ENCODE data around the gene SLC7A9.

The SLC7A9 gene

GRCh38 chr19:32866564-32867265, 2.9 kb downstream of the SLC7A9 start:
- no peak for DNase-seq (ENCODE audit: extremely low read depth, low read depth)
- H3K4me3 ChIP-seq (replicated peaks; ENCODE audit: low read depth, low read length) = no peak overlapping the region
- TF ChIP-seq CTCF (IDR thresholded peaks at IDR 0.05; ENCODE audit: low read depth, low read length, missing control alignments) = no peak

GRCh38 chr19:32866061-32866460, 3.5 kb downstream of the SLC7A9 start:
- H3K4me3 ChIP-seq (replicated peaks; ENCODE audit: low read depth, low read length) = no peak overlapping the region
- DNase-seq (ENCODE audit: extremely low read depth, low read depth) = no peak
- no peak for TF ChIP-seq CTCF (IDR thresholded peaks at IDR 0.05; ENCODE audit: low read depth, low read length, missing control alignments)

- H3K4me3 ChIP-seq (replicated peaks; ENCODE audit: low read depth, low read length) = no peak overlapping the region
- no peak for DNase-seq (ENCODE audit: extremely low read depth, low read depth)
- no peak for TF ChIP-seq CTCF (IDR thresholded peaks at IDR 0.05; ENCODE audit: low read depth, low read length, missing control alignments)
Observed at GRCh38 chr19:32865326-32865725, 4.2 kb downstream of the SLC7A9 start.

- DNase-seq (ENCODE audit: extremely low read depth, low read depth) = no peak
- no peak for TF ChIP-seq CTCF (IDR thresholded peaks at IDR 0.05; ENCODE audit: low read depth, low read length, missing control alignments)
- H3K4me3 ChIP-seq (replicated peaks; ENCODE audit: low read depth, low read length) = no peak overlapping the region
Observed at GRCh38 chr19:32864318-32865007, 5.1 kb downstream of the SLC7A9 start.

GRCh38 chr19:32863841-32864240, 5.7 kb downstream of the SLC7A9 start:
- H3K4me3 ChIP-seq (replicated peaks; ENCODE audit: low read depth, low read length) = no peak overlapping the region
- DNase-seq (ENCODE audit: extremely low read depth, low read depth) = no peak
- TF ChIP-seq CTCF (IDR thresholded peaks at IDR 0.05; ENCODE audit: low read depth, low read length, missing control alignments) = no peak

- DNase-seq (ENCODE audit: extremely low read depth, low read depth) = no peak
- TF ChIP-seq CTCF (IDR thresholded peaks at IDR 0.05; ENCODE audit: low read depth, low read length, missing control alignments) = no peak
- no peak overlapping the region for H3K4me3 ChIP-seq (replicated peaks; ENCODE audit: low read depth, low read length)
Observed at GRCh38 chr19:32863301-32863700, 6.3 kb downstream of the SLC7A9 start.

Data from HFF-Myc (cell line).